Stimulated activated CD4-positive, alpha-beta T cell treated with anti-CD3 and anti-CD28 coated beads, Interleukin-12 subunit alpha, Interleukin-12 subunit beta, amount 100 ng/mL, for 24 hours (primary cell): ENCODE results near the gene SLC22A23.

Experiments used
- DNase-seq, 2 experiments: peaks; one replicate each; pipeline ENCODE4 v3.0.0-alpha.2; 2020; ENCODE audit warnings: low read depth in 2 of 2

Gene SLC22A23

GRCh38 chr6:3446184-3446583 lies 10.7 kb downstream of the SLC22A23 start:
- DNase-seq: no peak

GRCh38 chr6:3444276-3445088 lies 12.4 kb downstream of the SLC22A23 start:
- DNase-seq: no peak

GRCh38 chr6:3443221-3443515 lies 13.7 kb downstream of the SLC22A23 start:
- no peak for DNase-seq

- no peak for DNase-seq
Observed at GRCh38 chr6:3442431-3443220, 14.2 kb downstream of the SLC22A23 start.

GRCh38 chr6:3440911-3441310 lies 15.9 kb downstream of the SLC22A23 start:
- no peak for DNase-seq

- no peak for DNase-seq
Observed at GRCh38 chr6:3439961-3440360, 16.9 kb downstream of the SLC22A23 start.

GRCh38 chr6:3438190-3439167 lies 18.4 kb downstream of the SLC22A23 start:
- no peak for DNase-seq

- no peak for DNase-seq
Observed at GRCh38 chr6:3433005-3433404, 23.8 kb downstream of the SLC22A23 start.

GRCh38 chr6:3432416-3432815 lies 24.4 kb downstream of the SLC22A23 start:
- no peak for DNase-seq

- no peak for DNase-seq
Observed at GRCh38 chr6:3431994-3432393, 24.9 kb downstream of the SLC22A23 start.

- no peak for DNase-seq
Observed at GRCh38 chr6:3429211-3429610, 27.6 kb downstream of the SLC22A23 start.

- DNase-seq: no peak
Observed at GRCh38 chr6:3428700-3429099, 28.1 kb downstream of the SLC22A23 start.

GRCh38 chr6:3428247-3428646 lies 28.6 kb downstream of the SLC22A23 start:
- DNase-seq: no peak

GRCh38 chr6:3427687-3428085 lies 29.2 kb downstream of the SLC22A23 start:
- no peak for DNase-seq

GRCh38 chr6:3426927-3427686 lies 29.7 kb downstream of the SLC22A23 start:
- no peak for DNase-seq

GRCh38 chr6:3426091-3426926 lies 30.5 kb downstream of the SLC22A23 start:
- DNase-seq: no peak

- no peak for DNase-seq
Observed at GRCh38 chr6:3425574-3425973, 31.3 kb downstream of the SLC22A23 start.

GRCh38 chr6:3424185-3424927 lies 32.5 kb downstream of the SLC22A23 start:
- DNase-seq: no peak

- no peak for DNase-seq
Observed at GRCh38 chr6:3423439-3424184, 33.2 kb downstream of the SLC22A23 start.
